ENCODE results near the gene P2RY13. TPM values are rescaled to one million over a fixed set of nuclear protein-coding genes. Genes with fewer than 3 reads are reported as not detected.

P2RY13 gene
- total RNA-seq, 1 experiment from 2014 or later = not detected

DNA sequence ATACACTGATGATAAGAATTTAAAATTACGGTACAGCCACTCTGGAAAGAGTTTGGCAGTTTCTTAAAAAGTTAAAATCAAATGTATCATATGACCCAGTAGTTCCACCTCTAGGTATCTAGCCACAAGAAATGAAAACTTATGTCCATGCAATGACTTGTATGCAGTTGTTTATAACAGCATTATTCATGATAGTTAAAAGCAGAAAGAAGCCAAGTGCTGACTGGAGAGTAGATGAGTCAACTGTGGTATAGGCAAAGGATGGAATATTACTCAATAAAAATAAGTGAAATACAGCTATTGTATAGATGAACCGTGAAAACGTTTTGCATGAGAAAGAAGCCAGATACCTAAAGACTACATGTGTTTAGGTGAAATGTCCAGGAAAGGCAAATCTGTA, 27.6 kb downstream of the P2RY13 start:
- DNase-seq (ENCODE audit: unreplicated experiment) = peak; percentile 79
- BruUV-seq (replicated peaks) = no TSS peak
- CTCF ChIA-PET = interaction anchor here (0.6 to 1.8 kb wide), 4 partner anchors 24 to 182 kb away, joined by 4 to 8 read pairs (median 7); no protein-coding TSS in a partner anchor

DNA sequence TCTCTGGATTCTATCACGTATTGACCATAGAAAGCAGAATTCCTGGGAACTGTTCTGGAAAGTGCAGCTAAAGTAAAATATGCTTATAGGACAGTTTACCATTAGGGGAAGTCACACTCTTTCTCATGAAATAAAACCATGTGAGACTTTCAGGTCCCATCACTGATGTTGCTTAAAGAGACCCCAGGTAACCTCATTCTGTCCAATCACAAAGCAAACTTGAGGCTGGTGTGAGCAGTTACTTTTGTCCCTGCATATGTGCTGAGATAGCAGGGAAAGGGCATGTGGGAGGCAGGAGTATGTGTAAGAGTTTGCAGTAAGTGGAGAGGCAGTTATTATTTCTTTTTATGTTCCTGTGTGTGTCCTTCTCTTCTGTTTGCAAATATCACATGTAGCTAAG, 28.8 kb downstream of the P2RY13 start:
- Mint-ChIP-seq H3K4me1 (ENCODE audit: insufficient read depth, unreplicated experiment) (peaks cover 46% of the 10 kb centered on the region), H3K4me3 (ENCODE audit: unreplicated experiment) (no peak overlapping the region), H3K36me3 (ENCODE audit: insufficient read depth, unreplicated experiment) (peaks cover 65% of the 10 kb centered on the region), H3K27ac (ENCODE audit: low read depth, unreplicated experiment) (no peak overlapping the region), H3K9me3 (ENCODE audit: unreplicated experiment) (no peaks in the 10 kb centered on the region), H3K27me3 (ENCODE audit: insufficient read depth, unreplicated experiment) (no peaks in the 10 kb centered on the region)
- TF ChIP-seq, protein P1, sequence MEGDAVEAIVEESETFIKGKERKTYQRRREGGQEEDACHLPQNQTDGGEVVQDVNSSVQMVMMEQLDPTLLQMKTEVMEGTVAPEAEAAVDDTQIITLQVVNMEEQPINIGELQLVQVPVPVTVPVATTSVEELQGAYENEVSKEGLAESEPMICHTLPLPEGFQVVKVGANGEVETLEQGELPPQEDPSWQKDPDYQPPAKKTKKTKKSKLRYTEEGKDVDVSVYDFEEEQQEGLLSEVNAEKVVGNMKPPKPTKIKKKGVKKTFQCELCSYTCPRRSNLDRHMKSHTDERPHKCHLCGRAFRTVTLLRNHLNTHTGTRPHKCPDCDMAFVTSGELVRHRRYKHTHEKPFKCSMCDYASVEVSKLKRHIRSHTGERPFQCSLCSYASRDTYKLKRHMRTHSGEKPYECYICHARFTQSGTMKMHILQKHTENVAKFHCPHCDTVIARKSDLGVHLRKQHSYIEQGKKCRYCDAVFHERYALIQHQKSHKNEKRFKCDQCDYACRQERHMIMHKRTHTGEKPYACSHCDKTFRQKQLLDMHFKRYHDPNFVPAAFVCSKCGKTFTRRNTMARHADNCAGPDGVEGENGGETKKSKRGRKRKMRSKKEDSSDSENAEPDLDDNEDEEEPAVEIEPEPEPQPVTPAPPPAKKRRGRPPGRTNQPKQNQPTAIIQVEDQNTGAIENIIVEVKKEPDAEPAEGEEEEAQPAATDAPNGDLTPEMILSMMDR (IDR thresholded peaks at IDR 0.05; ENCODE audit: unreplicated experiment) = no peak
- intact Hi-C loops (cut with micrococcal nuclease) = no loop called here
- no peak for DNase-seq (ENCODE audit: unreplicated experiment)
- POLR2A ChIA-PET = interaction anchor here (0.5 to 3.7 kb wide), 9 partner anchors 8 to 1026 kb away, joined by 3 to 39 read pairs (median 9); partner anchors contain the start of gene GPR87
- CTCF ChIA-PET = interaction anchor here (0.9 to 1.8 kb wide), 4 partner anchors 9 to 72 kb away, joined by 4 to 8 read pairs (median 6); no protein-coding TSS in a partner anchor
- BruUV-seq (replicated peaks) = no TSS peak

More for the DNA sequence above, 27.6 kb downstream of the P2RY13 start:
- Mint-ChIP-seq H3K36me3 (ENCODE audit: insufficient read depth, unreplicated experiment) (peaks cover 57% of the 10 kb centered on the region), H3K4me3 (ENCODE audit: unreplicated experiment) (no peak overlapping the region), H3K27ac (ENCODE audit: low read depth, unreplicated experiment) (no peak overlapping the region), H3K9me3 (ENCODE audit: unreplicated experiment) (no peaks in the 10 kb centered on the region), H3K27me3 (ENCODE audit: insufficient read depth, unreplicated experiment) (no peaks in the 10 kb centered on the region), H3K4me1 (ENCODE audit: insufficient read depth, unreplicated experiment) (peaks cover 59% of the 10 kb centered on the region)
- intact Hi-C loops (cut with micrococcal nuclease) = no loop called here
- TF ChIP-seq, protein P1 (IDR thresholded peaks at IDR 0.05; ENCODE audit: unreplicated experiment) = no peak
- POLR2A ChIA-PET = interaction anchor here (0.6 to 3.7 kb wide), 8 partner anchors 9 to 998 kb away, joined by 3 to 39 read pairs (median 11); partner anchors contain the start of gene GPR87

DNA sequence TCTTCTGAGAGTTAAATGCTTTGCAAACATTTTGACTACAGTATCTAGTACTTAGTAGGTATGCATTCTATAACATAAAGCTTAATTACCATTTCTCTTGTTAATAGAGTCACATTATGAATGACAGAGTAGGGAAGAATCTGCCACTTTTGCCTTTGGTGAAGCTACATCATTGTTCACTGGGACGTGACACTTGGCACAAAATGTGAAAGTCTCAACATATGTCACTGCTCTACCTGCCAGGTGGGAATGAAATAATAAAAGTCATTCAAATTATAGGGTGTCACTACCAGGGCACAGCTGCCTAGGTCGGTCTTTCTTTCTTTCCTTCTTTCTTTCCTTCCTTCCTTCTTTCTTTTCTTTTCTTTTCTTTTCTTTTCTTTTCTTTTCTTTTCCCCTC, 30.3 kb downstream of the P2RY13 start:
- Mint-ChIP-seq H3K9me3 (ENCODE audit: unreplicated experiment) (no peaks in the 10 kb centered on the region), H3K36me3 (ENCODE audit: insufficient read depth, unreplicated experiment) (peaks cover 73% of the 10 kb centered on the region), H3K4me1 (ENCODE audit: insufficient read depth, unreplicated experiment) (peaks cover 33% of the 10 kb centered on the region), H3K27ac (ENCODE audit: low read depth, unreplicated experiment) (no peak overlapping the region), H3K27me3 (ENCODE audit: insufficient read depth, unreplicated experiment) (no peaks in the 10 kb centered on the region), H3K4me3 (ENCODE audit: unreplicated experiment) (no peak overlapping the region)
- BruUV-seq (replicated peaks) = no TSS peak
- TF ChIP-seq, protein P1 (IDR thresholded peaks at IDR 0.05; ENCODE audit: unreplicated experiment) = no peak
- intact Hi-C loops (cut with micrococcal nuclease) = no loop called here
- ChIA-PET CTCF (interaction anchor here (0.7 to 3.0 kb wide), 5 partner anchors 12 to 71 kb away, joined by 3 to 8 read pairs (median 4); partner anchors contain the start of gene GPR87), POLR2A (interaction anchor here (1.0 to 3.7 kb wide), 3 partner anchors 11 to 27 kb away, joined by 3 to 39 read pairs (median 3); partner anchors contain the start of gene GPR87)
- DNase-seq (ENCODE audit: unreplicated experiment) = no peak

DNA sequence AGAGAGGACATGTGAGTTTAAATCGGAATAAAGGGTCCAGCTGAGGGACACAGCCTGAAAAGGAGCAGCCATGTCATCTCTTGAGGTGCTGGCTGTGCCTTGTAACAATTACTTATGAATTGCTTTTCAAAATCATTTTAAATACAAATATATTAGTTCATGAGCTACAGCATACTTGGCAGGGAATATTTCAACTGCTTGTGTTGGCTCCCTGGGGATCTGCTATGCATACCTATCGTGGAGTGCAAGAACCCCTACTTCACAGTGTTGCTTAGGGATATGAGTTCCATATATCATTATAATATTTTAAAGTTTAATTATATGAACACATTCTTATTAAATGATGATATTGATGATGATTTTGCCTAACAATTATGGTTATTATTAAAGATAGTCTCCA, 31.9 kb downstream of the P2RY13 start:
- CTCF ChIA-PET = interaction anchor here (0.7 to 3.0 kb wide), 2 partner anchors 31 to 116 kb away, joined by 3 to 8 read pairs; no protein-coding TSS in a partner anchor
- no peak overlapping the region for H3K27ac Mint-ChIP-seq (ENCODE audit: low read depth, unreplicated experiment)
- H3K9me3 Mint-ChIP-seq (ENCODE audit: unreplicated experiment) = no peaks in the 10 kb centered on the region
- POLR2A ChIA-PET = interaction anchor here (0.6 to 1.5 kb wide), 2 partner anchors 21 to 367 kb away, joined by 4 to 5 read pairs; no protein-coding TSS in a partner anchor
- no peaks in the 10 kb centered on the region for H3K27me3 Mint-ChIP-seq (ENCODE audit: insufficient read depth, unreplicated experiment)
- intact Hi-C loops (cut with micrococcal nuclease) = no loop called here
- peaks cover 17% of the 10 kb centered on the region for H3K4me1 Mint-ChIP-seq (ENCODE audit: insufficient read depth, unreplicated experiment)
- no peak for DNase-seq (ENCODE audit: unreplicated experiment)
- TF ChIP-seq, protein P1 (IDR thresholded peaks at IDR 0.05; ENCODE audit: unreplicated experiment) = no peak
- no TSS peak for BruUV-seq (replicated peaks)
- H3K36me3 Mint-ChIP-seq (ENCODE audit: insufficient read depth, unreplicated experiment) = peaks cover 74% of the 10 kb centered on the region
- no peak overlapping the region for H3K4me3 Mint-ChIP-seq (ENCODE audit: unreplicated experiment)
